ENCODE data around the gene PDGFC. TPM values are rescaled to one million over a fixed set of nuclear protein-coding genes. Genes with fewer than 3 reads are reported as not detected.

Gene PDGFC
- total RNA-seq, 1 experiment from 2014 or later = 4.5 TPM

DNA sequence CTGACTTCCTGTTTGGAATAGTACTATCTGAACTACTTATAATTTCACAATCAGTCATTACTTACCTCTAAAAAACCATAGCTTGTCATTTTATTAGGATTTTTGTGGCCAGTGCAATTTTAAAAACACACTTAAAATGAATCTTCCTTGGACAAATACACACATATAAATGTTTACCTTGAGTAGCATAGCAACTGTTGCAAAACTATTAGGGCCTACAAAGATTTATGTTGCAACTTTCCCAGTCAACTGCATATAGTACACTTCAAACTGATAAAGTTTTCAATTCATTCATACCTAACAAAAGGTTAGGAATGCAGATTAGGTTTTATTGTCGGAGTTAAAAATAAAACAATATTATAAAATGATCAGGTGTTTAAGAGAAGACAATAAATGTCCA lies 193.0 kb downstream of the PDGFC start:
- no peak for DNase-seq
- H2BK15ac ChIP-seq (ENCODE audit: low read depth, low read length) = no peak overlapping the region
- H3K79me1 ChIP-seq (ENCODE audit: insufficient read depth, low read depth, low read length, poor library complexity, severe bottlenecking) = no peaks in the 10 kb centered on the region
- no peaks in the 10 kb centered on the region for H3K23me2 ChIP-seq (ENCODE audit: insufficient read length, low read depth, low read length, poor library complexity, severe bottlenecking)
- no peak overlapping the region for H3T11ph ChIP-seq (ENCODE audit: low read length)
- no peak overlapping the region for H2AK5ac ChIP-seq (ENCODE audit: insufficient read length, low read length)
- no peak overlapping the region for H3K4me3 Mint-ChIP-seq
- TF ChIP-seq, protein P1, sequence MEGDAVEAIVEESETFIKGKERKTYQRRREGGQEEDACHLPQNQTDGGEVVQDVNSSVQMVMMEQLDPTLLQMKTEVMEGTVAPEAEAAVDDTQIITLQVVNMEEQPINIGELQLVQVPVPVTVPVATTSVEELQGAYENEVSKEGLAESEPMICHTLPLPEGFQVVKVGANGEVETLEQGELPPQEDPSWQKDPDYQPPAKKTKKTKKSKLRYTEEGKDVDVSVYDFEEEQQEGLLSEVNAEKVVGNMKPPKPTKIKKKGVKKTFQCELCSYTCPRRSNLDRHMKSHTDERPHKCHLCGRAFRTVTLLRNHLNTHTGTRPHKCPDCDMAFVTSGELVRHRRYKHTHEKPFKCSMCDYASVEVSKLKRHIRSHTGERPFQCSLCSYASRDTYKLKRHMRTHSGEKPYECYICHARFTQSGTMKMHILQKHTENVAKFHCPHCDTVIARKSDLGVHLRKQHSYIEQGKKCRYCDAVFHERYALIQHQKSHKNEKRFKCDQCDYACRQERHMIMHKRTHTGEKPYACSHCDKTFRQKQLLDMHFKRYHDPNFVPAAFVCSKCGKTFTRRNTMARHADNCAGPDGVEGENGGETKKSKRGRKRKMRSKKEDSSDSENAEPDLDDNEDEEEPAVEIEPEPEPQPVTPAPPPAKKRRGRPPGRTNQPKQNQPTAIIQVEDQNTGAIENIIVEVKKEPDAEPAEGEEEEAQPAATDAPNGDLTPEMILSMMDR (conservative IDR thresholded peaks at IDR 0.05) = no peak
- H2BK120ac ChIP-seq (ENCODE audit: low read depth, low read length, poor library complexity, severe bottlenecking) = no peak overlapping the region
- no peaks in the 10 kb centered on the region for H3K79me2 ChIP-seq (ENCODE audit: insufficient read depth, low read length)
- no peaks in the 10 kb centered on the region for H3K36me3 Mint-ChIP-seq (ENCODE audit: insufficient read depth in 1 of 3, low read depth in 3 of 3)
- H4K20me1 ChIP-seq (ENCODE audit: control insufficient read depth, insufficient read depth, insufficient read length) = no peaks in the 10 kb centered on the region
- H3K4me1 ChIP-seq (ENCODE audit: insufficient read depth, low read length) = no peaks in the 10 kb centered on the region; the same call in 1 of the 2 replicates
- no peak overlapping the region for H2AFZ ChIP-seq (ENCODE audit: low read length)
- no peak overlapping the region for H3K27ac Mint-ChIP-seq
- no peak overlapping the region for H4K5ac ChIP-seq (ENCODE audit: insufficient read length, low read depth, low read length)
- no peaks in the 10 kb centered on the region for H3K27me3 Mint-ChIP-seq (ENCODE audit: low read depth)
- peaks cover 4 to 6% of the 10 kb centered on the region in 2 experiments; a peak in 3 of 4 replicates for H3K4me1 Mint-ChIP-seq
- H2BK20ac ChIP-seq (ENCODE audit: low read depth, low read length, poor library complexity, severe bottlenecking) = no peak overlapping the region
- no peak overlapping the region for H3K4me2 ChIP-seq (ENCODE audit: insufficient read depth, insufficient read length, low read length)
- no peak overlapping the region for H2BK12ac ChIP-seq (ENCODE audit: insufficient read length, low read depth, low read length)
- no peak overlapping the region for H3K18ac ChIP-seq (ENCODE audit: insufficient read length, low read depth, low read length)
- H4K8ac ChIP-seq (replicated peaks; ENCODE audit: insufficient read length, low read depth, low read length) = no peak overlapping the region
- no peaks in the 10 kb centered on the region for H3K9me3 Mint-ChIP-seq
- H3K27me3 ChIP-seq (ENCODE audit: insufficient read depth, low read length) = no peaks in the 10 kb centered on the region; the same call in 1 of the 2 replicates
- no peak overlapping the region for H3K14ac ChIP-seq (ENCODE audit: insufficient read depth, low read length)
- H3K9ac ChIP-seq (ENCODE audit: extremely low read depth, insufficient read length, low read length) = no peak overlapping the region
- no peak overlapping the region for H4K91ac ChIP-seq (ENCODE audit: insufficient read length, low read depth, low read length)
- no peak overlapping the region for H3K23ac ChIP-seq (ENCODE audit: insufficient read length, low read depth, low read length)
- no peaks in the 10 kb centered on the region for H3K9me3 ChIP-seq (ENCODE audit: control insufficient read depth, low read depth, low read length)
- no peak overlapping the region for H2BK5ac ChIP-seq (ENCODE audit: insufficient read length, low read length)
- H3K27ac ChIP-seq (ENCODE audit: insufficient read length, low read depth, low read length) = no peak overlapping the region
- H3K4ac ChIP-seq (ENCODE audit: low read depth, low read length) = no peak overlapping the region
- no peak overlapping the region for H3K56ac ChIP-seq (ENCODE audit: insufficient read length, low read depth, low read length)
- WGBS (ENCODE audit: extremely low coverage, insufficient read length, low lambda C conversion rate) = no CpG with 5 or more reads among the region's 1 CpG
